Measurements from ENCODE around the gene MACF1. TPM values are rescaled to one million over a fixed set of nuclear protein-coding genes. Genes with fewer than 3 reads are reported as not detected.

MACF1 gene
- total RNA-seq, 1 donor from 2014 or later: 584 TPM

DNA sequence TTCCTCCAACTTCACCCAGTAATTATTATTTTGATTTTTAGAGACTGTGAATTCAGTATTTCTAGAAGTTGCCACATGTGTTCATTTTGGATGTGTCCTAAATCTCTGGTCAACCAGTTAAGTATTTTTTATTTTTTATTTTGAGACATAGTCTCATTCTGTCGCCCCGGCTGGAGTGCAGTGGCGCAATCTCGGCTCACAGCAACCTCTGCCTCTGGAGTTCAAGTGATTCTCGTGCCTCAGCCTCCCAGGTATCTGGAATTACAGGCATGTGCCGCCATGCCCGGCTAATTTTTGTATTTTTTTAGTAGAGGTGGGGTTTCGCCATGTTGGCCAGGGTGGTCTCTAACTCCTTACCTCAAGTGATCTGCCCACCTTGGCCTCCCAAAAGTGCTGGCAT lies 8.0 kb downstream of the MACF1 start:
- DNase-seq (ENCODE audit: low read depth, low spot score): no peak

DNA sequence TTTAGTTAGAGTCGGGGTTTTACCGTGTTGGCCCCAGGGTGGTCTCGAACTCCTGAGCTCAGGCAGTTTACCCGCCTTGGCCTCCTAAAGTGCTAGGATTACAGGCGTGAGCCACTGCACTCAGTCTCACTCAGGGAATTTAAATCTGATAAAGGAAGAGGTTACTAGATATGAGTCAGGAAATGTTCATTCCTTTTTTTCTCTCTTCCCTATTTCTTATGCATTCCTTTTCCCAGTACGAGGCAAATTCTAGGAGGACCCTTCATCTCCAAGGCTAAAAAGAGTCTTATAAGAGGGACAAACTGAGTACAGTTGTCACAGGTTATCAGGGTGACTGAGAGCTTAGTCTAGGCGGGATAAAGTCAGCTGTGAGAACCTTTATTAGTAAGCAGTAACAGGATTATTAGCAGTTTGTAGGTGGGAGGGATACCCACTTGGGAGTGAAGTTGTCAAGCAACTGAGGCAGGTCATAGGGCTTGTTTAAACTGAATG lies 9.1 kb downstream of the MACF1 start:
- DNase-seq (ENCODE audit: low read depth, low spot score): no peak

DNA sequence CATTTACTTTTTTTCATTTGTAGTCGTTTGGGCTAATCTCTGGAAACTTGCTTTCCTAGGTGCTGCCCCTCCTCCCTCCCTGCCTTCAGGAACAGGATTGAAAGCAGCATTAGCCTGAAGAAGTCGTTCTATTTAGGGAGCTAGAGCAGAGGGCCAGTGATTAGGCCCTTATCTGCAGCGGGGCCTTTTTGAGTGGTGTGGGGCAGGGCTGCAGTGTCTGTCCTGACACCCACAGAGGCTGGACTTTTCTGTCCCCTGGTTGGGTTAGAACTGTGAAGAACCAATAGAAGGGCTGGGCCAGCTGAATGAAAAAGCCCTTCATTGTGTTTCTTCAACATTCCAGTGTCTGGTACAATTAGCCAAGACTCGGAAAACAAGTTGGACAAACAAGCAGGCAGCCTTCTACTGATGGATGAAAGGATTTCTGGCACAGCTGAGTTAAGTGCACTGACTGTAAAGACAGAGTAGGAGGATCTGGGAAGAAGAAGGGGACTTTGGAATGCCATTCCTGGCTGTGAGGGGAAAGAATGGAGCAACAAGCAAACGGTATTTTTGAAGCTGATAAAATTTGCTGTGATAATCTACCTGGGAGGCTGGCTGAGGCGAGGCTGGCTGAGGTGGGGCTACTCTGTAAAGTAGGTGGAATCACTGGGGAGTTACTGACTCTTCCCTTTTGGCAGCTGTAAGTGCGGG lies 9.7 kb downstream of the MACF1 start:
- no peak for DNase-seq (ENCODE audit: low read depth, low spot score)

GRCh38 chr1:39214714-39214997 lies 10.2 kb downstream of the MACF1 start:
- no peak for DNase-seq (ENCODE audit: low read depth, low spot score)

DNA sequence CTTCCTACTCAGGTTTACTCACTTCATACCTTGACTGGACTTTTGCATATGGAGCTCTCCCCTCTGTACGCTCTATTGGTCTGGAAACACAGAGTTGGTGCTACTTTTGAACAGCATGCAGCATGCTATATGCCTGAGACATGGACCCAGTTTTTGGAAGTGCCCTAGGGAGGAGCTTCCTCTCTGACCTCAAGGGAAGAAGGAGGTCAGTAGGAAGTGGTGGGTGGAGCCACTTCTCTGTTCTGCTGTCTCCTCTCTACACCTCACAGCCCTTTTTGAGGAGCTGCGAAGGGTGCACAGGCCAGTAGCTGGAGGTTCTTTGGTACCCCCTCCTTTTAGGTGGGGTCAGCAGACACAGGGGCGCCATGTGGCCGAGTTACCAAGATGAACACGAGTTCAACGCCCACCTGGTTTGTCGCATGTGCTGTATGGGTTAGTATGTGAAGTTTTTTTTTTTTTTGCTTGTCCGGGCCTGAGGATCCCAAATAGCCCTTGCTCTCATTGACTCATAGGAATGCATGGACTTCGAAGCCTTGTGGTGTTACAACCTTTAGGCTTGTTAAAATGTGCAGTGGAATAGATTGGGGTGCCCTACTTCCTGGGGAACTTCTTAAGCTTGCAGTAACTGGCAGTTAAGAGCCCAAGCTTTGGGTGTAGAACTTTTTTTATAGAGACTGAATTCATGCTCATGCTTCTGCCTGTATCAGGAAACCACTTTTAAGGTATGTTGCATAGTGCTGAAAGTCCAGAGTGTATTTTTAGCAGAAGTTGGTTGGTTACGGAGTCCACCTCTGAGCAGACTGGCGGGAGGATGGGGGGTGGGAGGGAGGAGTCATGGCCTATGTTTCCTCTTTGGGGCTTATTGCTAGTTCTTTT lies 10.7 kb downstream of the MACF1 start:
- no peak for DNase-seq (ENCODE audit: low read depth, low spot score)

- DNase-seq (ENCODE audit: low read depth, low spot score): no peak
Measured at GRCh38 chr1:39216771-39217170, 12.3 kb downstream of the MACF1 start.

DNA sequence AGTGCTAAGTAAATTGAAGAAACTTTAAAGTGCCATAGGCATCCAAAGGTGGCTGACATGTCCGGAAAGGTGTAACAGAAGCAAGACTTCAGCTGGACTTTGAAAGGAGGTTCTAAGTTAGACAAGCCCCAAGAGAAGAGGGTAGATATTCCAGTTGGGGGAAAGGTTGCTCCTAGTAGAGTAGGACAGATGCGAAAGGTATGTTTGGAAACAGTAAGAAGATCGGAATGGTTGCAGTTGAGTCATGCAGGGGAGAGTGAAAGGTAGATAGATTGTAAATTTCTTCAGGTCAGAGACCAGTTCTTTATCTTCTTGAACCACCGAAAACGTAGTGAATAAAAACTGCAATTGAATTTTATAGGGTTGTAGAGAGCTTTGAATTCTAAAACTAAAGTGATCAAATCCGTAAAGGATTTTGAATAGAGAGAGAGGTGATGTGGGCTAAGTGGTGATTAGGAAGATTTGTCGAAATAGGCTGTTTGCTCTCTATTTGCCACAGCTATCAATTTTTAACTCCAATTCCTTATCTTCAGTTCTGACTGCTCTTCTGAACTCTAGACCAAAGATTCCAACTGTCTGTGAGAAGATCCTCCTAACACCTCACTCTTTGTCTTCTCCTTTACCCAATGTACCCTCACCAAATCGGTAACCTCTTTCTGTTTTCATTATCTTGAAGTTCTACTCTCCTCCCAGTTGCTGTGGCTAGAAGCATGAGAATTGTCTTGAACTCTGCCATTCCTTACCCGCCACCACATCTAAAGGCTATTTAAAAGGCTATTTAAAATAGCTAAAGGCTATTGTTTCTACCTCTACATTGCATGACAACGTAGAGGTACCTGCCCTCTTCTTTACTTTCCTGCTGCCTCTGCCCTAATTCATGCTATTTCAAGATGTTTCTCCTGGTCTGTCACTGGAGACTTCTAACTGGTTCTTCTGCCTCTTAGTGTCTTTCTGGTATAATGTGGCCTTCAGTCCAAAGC lies 16.7 kb downstream of the MACF1 start:
- DNase-seq (ENCODE audit: low read depth, low spot score): no peak

DNA sequence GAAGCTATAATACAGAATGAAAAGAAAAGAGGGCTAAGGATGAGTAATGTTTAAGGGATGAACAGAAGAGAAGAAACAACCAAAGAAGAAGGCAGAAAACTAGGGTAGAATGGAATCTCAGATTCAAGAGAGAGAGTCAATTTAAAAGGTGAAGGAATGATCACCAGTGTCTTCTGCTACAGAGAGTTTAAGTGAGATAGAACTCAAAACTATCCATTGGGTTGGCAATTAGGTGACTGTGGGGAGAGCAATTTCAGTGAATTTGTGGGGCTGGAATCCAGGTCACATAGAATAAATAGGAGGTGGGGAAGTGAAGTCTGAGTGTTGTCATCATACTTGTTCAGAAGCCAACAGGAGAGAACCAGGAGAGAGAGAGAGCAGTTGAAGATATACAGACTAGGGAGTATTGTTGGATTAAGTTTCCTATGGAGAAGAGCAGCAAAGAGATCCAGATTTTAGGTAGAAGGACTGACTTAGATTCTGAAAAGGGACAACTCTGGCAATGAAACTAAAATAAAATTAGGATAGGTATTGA lies 19.9 kb downstream of the MACF1 start:
- no peak for DNase-seq (ENCODE audit: low read depth, low spot score)

GRCh38 chr1:39226836-39227235 lies 22.3 kb downstream of the MACF1 start:
- DNase-seq (ENCODE audit: low read depth, low spot score): no peak

DNA sequence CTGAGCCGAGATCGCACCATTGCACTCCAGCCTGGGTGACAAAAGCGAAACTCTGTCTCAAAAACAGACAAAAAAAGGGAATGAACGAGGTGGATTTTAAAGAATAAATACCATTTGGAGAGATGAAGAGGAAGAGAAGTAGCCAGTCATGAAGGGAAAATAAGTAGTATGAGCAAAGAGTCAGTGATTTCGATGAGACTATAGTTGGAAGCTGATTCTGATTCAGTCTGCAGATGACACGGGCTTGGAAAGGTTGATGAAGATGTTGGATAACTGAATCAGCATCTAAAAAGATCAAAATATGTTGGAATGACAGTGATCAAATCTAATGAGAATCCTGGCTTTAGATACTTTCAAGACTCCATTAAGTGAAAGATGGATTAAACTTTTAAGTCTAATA lies 23.8 kb downstream of the MACF1 start:
- no peak for DNase-seq (ENCODE audit: low read depth, low spot score)

DNA sequence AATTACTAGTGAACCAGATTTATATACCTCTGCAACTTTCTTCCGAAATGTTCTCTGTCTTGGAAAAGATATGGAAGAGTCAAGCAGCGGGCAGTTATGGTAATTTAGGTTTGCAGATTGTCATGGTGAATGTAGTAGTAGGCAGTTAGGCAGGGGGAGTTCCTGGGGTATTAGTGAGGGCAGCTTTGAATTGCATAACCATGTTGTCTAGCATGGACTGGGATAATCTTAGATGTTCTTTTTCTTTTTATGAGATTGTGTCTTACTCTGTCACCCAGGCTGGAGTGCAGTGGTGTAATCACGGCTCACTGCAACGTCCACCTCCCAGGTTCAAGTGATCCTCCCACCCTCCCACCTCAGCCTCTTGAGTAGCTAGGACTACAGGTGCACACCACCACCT lies 25.0 kb downstream of the MACF1 start:
- DNase-seq (ENCODE audit: low read depth, low spot score): no peak

- DNase-seq (ENCODE audit: low read depth, low spot score): no peak
Measured at GRCh38 chr1:39230261-39231190, 26.0 kb downstream of the MACF1 start.

- no peak for DNase-seq (ENCODE audit: low read depth, low spot score)
Measured at GRCh38 chr1:39236971-39237370, 32.5 kb downstream of the MACF1 start.

DNA sequence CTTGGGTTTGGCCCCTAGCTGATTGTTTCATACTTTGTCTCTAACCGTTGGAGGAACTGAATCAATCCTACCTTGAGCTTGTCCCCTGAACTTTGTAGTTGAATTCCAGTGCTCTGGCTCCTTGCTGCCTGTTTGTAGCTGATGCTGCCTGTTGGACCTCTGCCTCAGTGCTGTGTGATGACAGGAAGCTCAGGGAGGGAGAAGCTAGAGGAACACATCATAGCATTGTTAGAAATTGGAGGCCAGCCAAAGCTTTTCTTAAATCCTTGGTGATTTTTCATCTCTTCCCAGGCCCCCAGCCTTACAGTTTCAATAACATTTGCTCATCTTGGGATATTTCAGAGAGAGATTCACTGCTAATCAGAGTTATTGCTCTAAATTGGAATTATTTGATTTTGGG lies 34.0 kb downstream of the MACF1 start:
- peak; percentile 76 for DNase-seq (ENCODE audit: low read depth, low spot score)

GRCh38 chr1:39239968-39240367 lies 35.5 kb downstream of the MACF1 start:
- no peak for DNase-seq (ENCODE audit: low read depth, low spot score)

DNA sequence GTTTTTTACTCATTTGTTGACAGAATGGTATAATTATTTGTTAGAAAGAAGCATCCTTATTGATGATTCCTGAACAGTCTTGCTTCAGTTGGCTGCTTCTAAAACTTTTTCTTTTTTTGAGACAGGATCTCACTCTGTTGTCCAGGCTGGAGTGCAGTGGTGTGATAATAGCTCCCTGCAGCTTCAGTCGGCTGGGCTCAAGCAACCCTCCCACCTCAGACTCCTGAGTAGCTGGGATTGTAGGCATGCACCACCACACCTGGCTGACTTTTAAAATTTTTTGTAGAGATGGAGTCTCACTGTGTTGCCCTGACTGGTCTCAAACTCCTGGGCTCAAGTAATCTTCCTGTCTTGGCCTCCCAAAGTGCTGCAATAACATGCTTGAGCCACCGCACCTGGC lies 38.8 kb downstream of the MACF1 start:
- DNase-seq (ENCODE audit: low read depth, low spot score): no peak

GRCh38 chr1:39250460-39251240 lies 46.2 kb downstream of the MACF1 start:
- DNase-seq (ENCODE audit: low read depth, low spot score): no peak

DNA sequence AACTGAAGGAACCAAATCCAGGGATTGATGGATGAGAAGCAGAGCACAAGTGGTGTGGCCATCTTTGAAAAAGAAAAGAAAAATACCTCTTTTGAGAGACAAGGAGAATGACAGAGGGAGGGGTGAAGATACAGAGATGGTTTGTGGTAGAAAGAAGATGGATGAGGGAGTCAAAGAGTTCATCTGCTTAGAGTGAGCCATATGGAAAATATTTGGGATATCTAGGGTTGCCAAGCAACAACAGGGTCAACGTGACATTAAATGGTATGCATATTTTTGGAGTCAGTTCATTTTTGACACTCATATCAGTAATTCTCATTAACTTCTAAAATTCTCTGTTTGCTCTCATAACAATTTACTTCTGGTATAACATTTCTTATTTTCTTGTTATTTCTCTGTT lies 50.7 kb downstream of the MACF1 start:
- DNase-seq (ENCODE audit: low read depth, low spot score): no peak

DNA sequence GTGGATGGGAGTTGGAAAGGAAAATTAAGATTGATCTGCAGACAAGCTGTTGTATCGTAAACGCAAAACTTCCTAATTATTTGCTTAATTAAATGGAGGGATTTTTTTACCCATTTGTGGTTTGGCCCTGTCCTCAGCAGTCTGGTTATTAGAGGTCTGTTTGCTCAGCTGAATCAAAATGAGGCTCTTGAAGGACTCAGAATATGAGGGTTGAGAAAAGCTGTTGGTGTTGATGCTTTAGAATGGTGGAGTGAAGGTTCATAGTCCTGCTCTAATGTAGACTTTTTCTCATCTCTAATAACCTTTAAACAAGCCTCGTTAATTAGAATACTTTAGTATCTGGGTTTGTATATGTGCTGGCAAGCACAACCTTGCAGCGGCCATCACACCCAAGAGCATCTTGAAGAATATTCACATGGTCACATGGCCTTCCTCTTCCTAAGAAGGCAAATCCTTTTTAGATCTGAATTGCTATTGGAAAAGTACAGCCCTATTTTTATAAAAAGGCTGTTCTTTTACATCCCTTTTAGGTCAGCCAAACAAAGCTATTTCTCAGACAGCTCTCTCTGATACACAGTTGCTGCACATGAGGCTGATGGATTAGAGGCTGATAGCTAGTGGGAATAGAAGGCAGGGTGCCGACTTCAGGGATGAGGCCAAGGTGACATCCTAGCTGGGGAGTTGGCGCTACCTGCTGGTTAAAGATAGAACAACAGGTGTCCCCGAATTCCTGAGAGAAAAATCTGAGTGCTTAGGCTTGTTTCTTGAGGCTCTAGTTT lies 53.8 kb downstream of the MACF1 start:
- no peak for DNase-seq (ENCODE audit: low read depth, low spot score)

Data from pulmonary artery endothelial cell (primary cell).